Vein endothelial cell (primary cell): ENCODE data around the gene KRTAP19-2. TPM values are rescaled to one million over a fixed set of nuclear protein-coding genes. Genes with fewer than 3 reads are reported as not detected.

Source experiments
- small RNA-seq: library from RNA; depleted of rRNA; stranded (forward); fragments of <200 nt; gene quantifications from one replicate; pipeline ENCODE3, GENCODE V24; 2012
- total RNA-seq: library from RNA; depleted of rRNA; stranded (reverse); fragments of >200 nt; gene quantifications from 2 replicates; pipeline ENCODE4 v1.2.3, GENCODE V29; 2012

Gene KRTAP19-2, protein sequence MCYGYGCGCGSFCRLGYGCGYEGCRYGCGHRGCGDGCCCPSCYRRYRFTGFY
- not detected in 2 replicates for total RNA-seq

DNA sequence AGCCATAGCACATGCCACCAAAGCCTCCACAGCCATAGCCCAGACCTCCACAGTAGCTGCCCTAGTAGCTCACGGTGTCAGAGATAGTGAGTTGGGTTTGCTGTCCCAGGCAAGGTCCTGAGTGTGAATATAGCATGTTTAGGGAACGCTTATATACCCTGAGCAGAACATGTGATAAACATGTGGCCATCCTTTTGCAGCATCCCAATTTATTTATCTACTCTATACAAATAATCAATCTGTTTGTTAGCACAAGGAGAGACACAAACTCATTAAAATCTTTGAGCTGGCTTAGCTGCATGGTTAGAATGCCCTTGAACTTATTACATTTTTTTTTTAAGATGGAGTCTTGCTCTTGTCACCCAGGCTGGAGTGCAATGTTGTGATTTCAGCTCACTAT, at the start of gene KRTAP19-2:
KRTAP19-2 (minus strand) TSS at position 101 of the 400 bp plus-strand sequence; CDS start at position 13, 88 bp downstream.

DNA sequence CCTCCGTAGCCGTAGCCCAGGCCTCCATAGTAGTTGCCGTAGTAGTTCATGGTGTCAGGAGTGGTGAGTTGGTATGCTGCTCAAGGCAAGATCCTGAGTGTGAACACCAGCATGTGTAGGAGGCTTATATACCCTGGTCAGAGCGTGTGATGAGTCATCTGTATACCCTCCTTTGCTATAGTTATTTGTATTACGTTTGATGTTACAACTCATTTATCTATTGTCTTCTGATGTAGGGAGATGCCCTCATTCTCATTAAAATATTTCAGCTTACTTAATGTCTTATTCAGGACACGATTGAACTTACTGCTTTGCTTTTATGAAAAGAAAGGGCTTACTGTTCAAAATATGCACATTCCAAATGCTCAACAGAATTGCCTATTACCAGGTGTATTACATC, 14.8 kb upstream of the KRTAP19-2 start, which contains the start of gene KRTAP19-5:
KRTAP19-5 (minus strand) TSS at position 101 of the 400 bp plus-strand sequence; CDS start at position 50, 51 bp downstream.

DNA sequence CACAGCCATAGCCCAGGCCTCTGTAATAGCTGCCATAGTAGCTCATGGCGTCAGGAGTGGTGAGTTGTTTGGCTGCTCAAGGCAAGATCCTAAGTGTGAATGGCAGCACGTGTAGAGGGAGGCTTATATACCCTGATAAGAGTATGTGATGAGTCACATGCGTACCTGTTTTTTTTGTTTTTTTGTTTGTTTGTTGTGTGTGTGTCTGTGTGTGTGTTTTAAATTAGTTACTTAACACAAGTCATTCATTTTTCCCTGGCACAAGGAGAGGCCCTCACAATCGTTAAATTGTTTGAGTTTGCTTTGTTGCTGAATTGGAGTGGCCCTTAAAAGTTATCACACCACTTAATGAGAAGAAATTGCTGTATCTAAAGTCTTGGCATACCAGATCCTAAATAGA, 9.8 kb upstream of the KRTAP19-2 start, which contains the start of gene KRTAP19-4:
KRTAP19-4 (minus strand) TSS at position 101 of the 400 bp plus-strand sequence; CDS start at position 46, 55 bp downstream.

DNA sequence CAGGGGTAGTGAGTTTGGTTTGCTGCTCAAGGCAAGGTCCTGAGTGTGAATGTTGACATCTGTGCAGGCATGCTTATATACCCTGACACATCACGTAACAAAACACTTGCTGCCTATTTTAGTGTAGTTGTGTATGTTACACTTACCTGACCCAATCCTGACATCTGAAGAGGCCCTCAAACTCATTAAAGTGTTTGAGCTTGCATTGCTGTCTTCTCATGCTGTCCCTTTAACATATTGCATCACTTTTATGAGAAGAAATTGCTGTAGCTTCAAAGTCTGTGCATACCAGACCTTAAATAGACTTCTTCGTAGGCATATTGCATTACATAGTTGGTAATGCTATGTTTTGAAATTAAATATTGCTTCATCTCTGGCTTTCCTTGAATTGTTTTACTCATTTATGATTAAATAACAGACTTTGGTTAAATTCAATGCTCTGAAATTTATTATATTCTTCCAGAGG, 4.8 kb upstream of the KRTAP19-2 start, which contains the start of gene KRTAP19-3:
KRTAP19-3 (minus strand) TSS at position 51 of the 466 bp plus-strand sequence. CDS start 56 bp downstream, outside the sequence.

DNA sequence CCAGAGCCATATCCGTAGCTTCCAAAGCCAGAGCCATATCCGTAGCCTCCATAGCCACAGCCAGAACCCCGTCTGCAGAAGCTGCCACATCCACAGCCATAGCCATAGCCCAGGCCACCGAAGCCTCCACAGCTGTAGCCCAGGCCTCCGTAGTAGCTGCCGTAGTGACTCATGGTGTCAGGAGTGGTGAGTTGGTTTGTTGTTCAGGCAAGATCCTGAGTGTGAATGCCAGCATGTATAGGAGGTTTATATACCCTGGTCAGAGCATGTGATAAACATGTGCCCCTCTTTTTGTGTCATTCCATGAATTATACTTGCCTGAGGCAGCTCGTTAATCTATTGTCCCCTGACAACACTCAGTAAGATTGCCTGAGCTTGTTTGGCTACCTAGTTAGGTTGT, 7.1 kb downstream of the KRTAP19-2 start, which contains the start of gene KRTAP19-1:
KRTAP19-1 (minus strand) TSS at position 223 of the 400 bp plus-strand sequence; CDS start at position 173, 50 bp downstream.

DNA sequence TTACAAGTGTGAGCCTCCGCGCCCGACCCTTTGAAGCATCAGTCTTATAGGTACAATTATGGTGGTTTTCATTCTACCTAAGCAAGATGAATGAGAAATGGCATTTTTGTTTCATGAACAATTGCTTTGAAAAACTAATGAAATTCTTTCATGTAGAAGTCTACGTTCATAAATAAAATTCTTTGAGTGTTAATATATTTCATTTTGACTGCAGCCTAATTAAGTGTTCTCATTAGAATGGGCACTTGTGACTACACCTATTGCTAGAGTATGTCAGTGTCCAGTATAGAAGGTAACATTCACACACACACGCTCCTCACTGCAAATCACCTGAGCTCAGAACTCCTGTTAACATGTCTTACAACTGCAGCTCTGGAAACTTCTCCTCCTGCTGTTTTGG, 47.3 kb downstream of the KRTAP19-2 start, which contains the start of gene KRTAP15-1:
KRTAP15-1 (plus strand) TSS at position 301 of the 400 bp plus-strand sequence; CDS start at position 354, 53 bp downstream.

Small RNA genes within 50 kb of the gene (small RNA-seq; reads per million reads assigned to genes)
- gene AP000567.1 (not detected), gene KRTAP19-10P (not detected), gene KRTAP19-11P (not detected), gene KRTAP19-9P (not detected)

Other genes starting within 250 kb of the KRTAP19-2 start
- not detected in 2 replicates for gene KRTAP24-1, start 204.5 kb downstream of the KRTAP19-2 start, total RNA-seq
- gene KRTAP25-1, start 197.9 kb downstream of the KRTAP19-2 start, total RNA-seq, result not detected in 2 replicates
- gene KRTAP26-1, start 167.1 kb downstream of the KRTAP19-2 start, total RNA-seq, result not detected in 2 replicates
- gene KRTAP27-1, start 149.7 kb downstream of the KRTAP19-2 start, total RNA-seq, result not detected in 2 replicates
- not detected in 2 replicates for gene KRTAP23-1, start 138.8 kb downstream of the KRTAP19-2 start, total RNA-seq
- not detected in 2 replicates for gene KRTAP13-2, start 115.2 kb downstream of the KRTAP19-2 start, total RNA-seq
- gene KRTAP13-1, start 91.4 kb downstream of the KRTAP19-2 start, total RNA-seq, result not detected in 2 replicates
- gene KRTAP13-3, start 61.5 kb downstream of the KRTAP19-2 start, total RNA-seq, result not detected in 2 replicates
- not detected in 2 replicates for gene KRTAP13-4, start 57.2 kb downstream of the KRTAP19-2 start, total RNA-seq
- gene KRTAP15-1, start 47.2 kb downstream of the KRTAP19-2 start, total RNA-seq, result not detected in 2 replicates
- gene KRTAP19-1, start 7.1 kb downstream of the KRTAP19-2 start, total RNA-seq, result not detected in 2 replicates
- gene KRTAP19-3, start 4.6 kb upstream of the KRTAP19-2 start, total RNA-seq, result not detected in 2 replicates
- gene KRTAP19-4, start 9.7 kb upstream of the KRTAP19-2 start, total RNA-seq, result not detected in 2 replicates
- not detected in 2 replicates for gene KRTAP19-5, start 14.7 kb upstream of the KRTAP19-2 start, total RNA-seq
- not detected in 2 replicates for gene KRTAP19-6, start 54.4 kb upstream of the KRTAP19-2 start, total RNA-seq
- gene KRTAP19-7, start 73.9 kb upstream of the KRTAP19-2 start, total RNA-seq, result not detected in 2 replicates
- not detected in 2 replicates for gene KRTAP22-2, start 103.0 kb upstream of the KRTAP19-2 start, total RNA-seq
- gene KRTAP6-3, start 105.0 kb upstream of the KRTAP19-2 start, total RNA-seq, result not detected in 2 replicates
- not detected in 2 replicates for gene KRTAP6-2, start 111.5 kb upstream of the KRTAP19-2 start, total RNA-seq
- not detected in 2 replicates for gene KRTAP22-1, start 113.7 kb upstream of the KRTAP19-2 start, total RNA-seq
- gene KRTAP6-1, start 126.5 kb upstream of the KRTAP19-2 start, total RNA-seq, result not detected in 2 replicates
- not detected in 2 replicates for gene KRTAP20-1, start 129.0 kb upstream of the KRTAP19-2 start, total RNA-seq
- gene KRTAP20-4, start 133.2 kb upstream of the KRTAP19-2 start, total RNA-seq, result not detected in 2 replicates
- gene KRTAP20-2, start 147.8 kb upstream of the KRTAP19-2 start, total RNA-seq, result not detected in 2 replicates
- gene KRTAP20-3, start 155.4 kb upstream of the KRTAP19-2 start, total RNA-seq, result not detected in 2 replicates
- gene KRTAP21-3, start 231.3 kb upstream of the KRTAP19-2 start, total RNA-seq, result not detected in 2 replicates